Measurements from ENCODE around the gene SEZ6L.

SEZ6L gene

GRCh38 chr22:26246552-26246951, 77.3 kb downstream of the SEZ6L start:
- no peak for DNase-seq (ENCODE audit: low spot score)

- DNase-seq (ENCODE audit: low spot score) = no peak
Observed at GRCh38 chr22:26251869-26252268, 82.6 kb downstream of the SEZ6L start.

GRCh38 chr22:26259510-26259909, 90.2 kb downstream of the SEZ6L start:
- DNase-seq (ENCODE audit: low spot score) = peak; percentile 22

GRCh38 chr22:26264162-26264561, 94.9 kb downstream of the SEZ6L start:
- DNase-seq (ENCODE audit: low spot score) = no peak

- DNase-seq (ENCODE audit: low spot score) = no peak
Observed at GRCh38 chr22:26265281-26265680, 96.0 kb downstream of the SEZ6L start.

DNA sequence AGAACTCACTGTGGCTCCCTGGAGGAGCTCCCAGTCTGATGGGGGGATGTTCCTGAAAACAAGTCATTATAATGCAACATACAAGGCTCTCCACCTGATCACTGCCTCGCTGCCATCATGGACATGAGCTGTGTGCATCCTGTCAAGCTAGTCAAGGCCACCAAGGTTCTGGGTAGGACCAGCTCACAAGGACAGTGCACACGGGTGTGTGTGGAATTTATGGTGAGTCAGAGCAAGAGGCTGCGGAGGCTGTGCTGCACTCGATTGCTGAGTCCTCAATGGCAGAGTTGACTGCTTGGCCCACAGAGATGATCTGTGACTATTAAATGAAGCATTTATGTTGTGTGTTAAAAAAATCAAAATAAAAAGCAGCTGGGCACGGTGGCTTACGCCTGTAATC, 96.6 kb downstream of the SEZ6L start:
- DNase-seq (ENCODE audit: low spot score) = no peak

DNA sequence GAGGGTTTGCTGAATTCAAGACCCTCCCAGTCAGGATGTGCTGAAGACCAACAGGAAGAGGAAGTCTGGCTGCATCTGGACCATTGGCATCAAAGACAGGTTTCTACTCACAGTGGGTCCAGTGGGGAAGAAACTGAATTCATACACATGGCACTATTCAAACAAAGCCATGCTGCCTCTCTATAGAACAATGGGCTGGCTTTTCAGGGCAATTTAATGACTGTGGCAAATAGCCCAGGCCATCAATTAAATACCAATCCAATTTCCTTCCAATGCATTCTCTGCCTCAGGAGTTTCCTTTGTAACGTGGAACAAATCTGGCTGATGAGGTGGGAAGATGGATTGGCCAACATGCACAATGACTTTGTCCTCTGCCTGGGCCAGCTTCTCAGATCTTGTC, 98.6 kb downstream of the SEZ6L start:
- no peak for DNase-seq (ENCODE audit: low spot score)

DNA sequence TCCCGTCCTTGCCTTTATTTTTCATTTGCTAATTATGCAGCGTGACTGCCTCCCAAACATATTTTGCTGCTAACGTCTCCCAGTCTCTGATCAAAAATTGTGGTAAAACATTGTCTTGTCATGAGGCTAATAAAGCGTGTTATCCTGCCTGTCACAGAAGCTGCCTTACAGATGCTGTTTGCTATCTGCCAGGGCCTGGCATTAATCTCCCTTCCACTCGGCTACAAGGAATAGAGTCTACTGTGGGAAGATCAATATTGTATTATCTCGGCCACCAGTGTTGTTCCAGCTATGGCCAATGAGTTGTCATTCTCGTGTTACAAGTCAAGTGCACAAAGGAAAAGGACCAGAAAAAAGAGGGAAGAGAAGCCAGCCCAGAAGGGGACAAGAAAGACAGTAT, 100.3 kb downstream of the SEZ6L start:
- DNase-seq (ENCODE audit: low spot score) = no peak

DNA sequence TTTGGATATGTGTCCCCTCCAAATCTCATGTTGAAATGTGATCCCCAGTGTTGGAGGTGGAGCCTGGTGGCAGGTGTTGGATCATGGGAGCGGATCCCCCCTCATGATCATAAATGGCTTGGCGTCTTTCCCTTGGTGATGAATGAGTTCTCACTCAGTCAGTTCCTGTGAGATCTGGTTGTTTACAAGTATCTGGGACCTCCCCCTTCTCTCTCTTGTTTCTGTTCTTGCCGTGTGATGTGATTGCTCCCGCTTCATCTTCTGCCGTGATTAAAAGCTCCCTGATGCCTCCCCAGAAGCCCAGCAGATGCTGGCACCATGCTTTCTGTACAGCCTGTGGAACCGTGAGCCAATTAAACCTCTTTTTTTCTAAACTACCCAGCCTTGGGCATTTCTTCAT, 102.2 kb downstream of the SEZ6L start:
- DNase-seq (ENCODE audit: low spot score) = no peak

DNA sequence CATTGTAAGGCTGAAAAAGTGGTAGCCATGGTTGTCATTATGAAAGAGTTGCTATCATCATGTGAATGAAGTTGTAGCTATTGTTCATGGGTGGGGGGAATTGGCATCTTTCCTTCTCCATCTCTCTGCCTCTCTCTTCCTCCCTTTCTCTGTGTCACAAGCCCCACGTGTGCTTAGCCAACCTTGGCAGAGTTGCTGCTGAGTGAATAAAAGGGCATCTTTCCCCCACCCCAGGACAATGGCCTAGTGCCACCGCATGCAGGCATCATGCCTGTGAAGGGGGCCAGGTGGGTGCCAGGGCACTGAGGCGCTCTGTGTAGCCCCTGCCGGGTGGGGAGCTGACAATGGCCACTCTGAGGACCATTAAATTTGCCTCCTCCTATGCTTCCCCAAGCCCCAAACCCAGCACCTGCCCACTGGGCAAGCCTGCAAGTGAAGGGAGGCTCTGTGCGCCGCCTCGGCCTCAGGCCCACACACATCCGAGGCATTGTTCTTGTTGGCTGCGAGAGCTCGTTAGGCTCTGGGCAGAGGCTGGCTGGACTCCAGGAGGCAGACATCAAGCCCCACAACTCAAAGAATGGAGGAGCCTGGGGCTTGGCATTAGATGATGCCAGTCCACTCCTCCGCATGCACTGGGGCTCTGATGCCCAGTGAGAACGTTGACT, 103.9 kb downstream of the SEZ6L start:
- no peak for DNase-seq (ENCODE audit: low spot score)

- no peak for DNase-seq (ENCODE audit: low spot score)
Observed at GRCh38 chr22:26276529-26277160, 107.4 kb downstream of the SEZ6L start.

- DNase-seq (ENCODE audit: low spot score) = peak; percentile 15
Observed at GRCh38 chr22:26281941-26282340, 112.7 kb downstream of the SEZ6L start.

DNA sequence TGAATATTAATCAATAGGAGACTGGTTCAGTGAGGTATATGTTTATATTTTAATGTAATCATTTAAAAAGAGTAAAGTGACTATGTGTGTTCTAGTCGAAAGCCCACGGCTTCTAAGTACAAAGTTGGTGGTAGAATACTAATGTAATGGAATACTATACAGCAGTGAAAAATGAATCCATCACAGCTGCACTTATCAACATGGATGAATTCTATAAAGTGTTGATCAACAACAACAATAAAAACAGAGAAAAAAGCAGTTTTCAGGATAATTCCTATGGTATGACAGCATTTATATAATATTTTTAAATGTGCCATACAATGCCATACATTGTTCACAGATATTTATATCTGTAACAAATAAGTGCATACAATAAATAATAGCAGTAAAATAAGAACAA, 114.1 kb downstream of the SEZ6L start:
- no peak for DNase-seq (ENCODE audit: low spot score)

DNA sequence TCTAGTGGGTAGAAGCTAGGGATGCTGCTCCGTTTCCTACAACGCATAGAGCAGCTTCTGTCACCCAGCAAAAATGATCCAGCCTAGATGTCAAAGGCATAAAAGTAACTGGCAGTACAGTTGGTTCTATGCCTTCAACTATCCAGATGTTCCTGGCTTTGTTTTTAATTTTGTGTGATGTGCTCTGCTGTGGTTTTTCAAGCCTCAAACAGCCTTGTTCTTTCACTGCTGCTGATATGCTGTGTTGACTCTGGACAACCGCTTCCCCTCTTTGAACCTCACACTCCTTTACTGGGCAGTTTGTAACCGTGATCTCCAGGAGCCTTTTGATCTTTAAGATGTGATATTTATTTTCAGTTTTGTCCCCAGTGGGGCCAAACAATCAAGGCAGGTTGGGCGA, 116.4 kb downstream of the SEZ6L start:
- DNase-seq (ENCODE audit: low spot score) = no peak

DNA sequence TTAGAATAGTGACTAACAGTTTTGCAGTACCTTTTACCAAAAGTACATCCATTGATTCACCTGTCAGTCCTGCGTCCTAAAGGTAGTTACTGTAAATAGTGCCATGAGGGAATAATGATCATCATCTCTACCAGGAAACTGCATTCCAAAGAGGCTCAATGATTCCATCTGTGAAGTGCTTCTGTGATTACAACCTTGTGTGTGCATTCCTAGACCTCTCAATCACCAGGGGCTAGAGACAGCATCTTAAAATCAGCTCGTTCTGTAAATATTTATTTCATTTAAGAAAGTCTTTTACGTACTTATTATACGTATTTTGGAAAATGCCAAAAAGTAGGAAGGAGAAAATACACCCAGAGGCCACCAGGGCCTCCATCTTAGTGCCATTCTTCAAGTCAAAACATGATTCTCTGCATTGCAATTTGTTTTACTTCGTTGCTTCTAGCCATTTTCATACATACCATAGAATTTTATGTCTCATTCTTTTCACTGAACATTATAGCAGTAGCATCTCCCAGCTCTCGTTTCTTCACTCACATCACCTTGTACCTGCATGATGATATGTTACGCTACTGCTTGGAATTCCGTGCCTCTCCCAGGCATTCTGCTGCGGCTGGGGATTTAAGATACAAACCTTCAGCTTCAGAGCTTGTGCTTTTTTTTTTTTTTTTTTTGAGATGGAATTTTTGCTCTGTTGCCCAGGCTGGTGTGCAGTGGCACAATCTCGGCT, 117.0 kb downstream of the SEZ6L start:
- no peak for DNase-seq (ENCODE audit: low spot score)

DNA sequence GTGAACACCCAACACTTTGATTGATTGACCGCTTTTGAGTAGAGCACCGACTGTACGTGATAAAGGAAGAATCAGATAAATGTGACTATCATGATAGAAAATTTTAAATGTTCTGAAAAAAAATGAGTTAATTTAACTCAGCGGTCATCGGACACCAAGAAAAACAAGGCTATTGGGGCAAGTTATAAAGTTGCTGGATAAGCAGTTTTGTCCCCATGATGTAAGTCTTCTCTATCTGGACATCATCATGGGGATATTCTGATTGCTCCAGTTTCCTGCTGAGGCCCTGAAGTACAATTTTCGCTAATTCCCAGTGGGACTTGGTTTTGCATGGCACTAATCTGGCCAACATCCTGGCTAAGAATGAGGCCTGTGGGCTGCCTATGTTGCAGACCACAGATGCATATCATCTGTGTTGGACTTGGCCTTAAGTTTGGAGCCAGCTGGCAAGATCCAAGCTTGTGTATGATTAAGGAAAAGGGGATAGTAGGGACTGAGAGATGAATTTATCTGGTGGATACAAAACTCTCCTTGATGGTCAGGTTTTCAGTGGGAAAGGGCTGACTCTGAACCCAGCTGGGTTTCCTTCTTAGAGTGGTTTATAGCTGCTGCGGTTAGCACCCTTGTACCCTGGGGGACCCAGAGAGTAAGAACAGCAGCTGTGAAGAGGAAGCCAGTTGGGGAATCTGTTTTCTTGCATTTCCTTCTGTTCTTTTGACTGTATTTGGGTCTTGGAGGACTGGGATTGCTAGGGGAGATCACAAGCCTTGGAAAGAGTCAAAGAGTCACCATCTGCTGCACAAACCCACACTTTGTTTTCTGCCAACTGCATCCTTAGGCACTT, 118.3 kb downstream of the SEZ6L start:
- DNase-seq (ENCODE audit: low spot score) = no peak

GRCh38 chr22:26289611-26290101, 120.4 kb downstream of the SEZ6L start:
- DNase-seq (ENCODE audit: low spot score) = no peak

GRCh38 chr22:26291940-26292666, 122.8 kb downstream of the SEZ6L start:
- no peak for DNase-seq (ENCODE audit: low spot score)

DNA sequence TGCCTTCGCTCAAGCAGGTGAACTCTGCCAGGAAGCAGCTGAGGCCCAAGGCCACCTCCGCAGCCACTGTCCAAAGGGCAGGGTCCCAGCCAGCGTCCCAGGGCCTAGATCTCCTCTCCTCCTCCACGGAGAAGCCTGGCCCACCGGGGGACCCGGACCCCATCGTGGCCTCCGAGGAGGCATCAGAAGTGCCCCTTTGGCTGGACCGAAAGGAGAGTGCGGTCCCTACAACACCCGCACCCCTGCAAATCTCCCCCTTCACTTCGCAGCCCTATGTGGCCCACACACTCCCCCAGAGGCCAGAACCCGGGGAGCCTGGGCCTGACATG, 123.4 kb downstream of the SEZ6L start:
- DNase-seq (ENCODE audit: low spot score) = no peak

DNA sequence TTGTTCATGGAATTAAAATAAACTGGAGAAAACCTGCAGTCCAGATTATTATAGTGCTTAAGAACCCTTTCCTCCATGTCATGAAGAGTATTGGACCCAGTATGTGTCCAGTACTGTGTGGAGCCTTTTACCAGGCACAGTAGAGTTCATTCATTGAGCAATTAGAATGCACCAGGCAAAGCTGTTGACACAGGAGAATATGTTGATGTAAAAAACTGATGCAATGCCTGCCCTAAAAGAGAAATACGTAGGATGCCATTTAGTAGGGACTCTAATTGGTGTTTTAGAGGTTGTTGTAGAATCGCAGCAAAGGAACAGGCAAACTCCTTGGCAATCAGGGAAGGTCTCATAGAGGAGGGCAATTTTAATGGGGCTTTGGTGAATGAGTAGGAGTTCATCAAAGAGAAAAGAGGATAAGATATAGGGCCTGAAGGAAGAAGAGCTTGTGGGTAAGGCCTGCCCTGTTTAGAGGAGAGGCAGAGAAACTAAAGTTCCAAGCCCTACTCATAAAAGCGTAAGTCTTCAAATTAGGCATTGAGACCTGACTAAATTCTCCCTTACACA, 126.4 kb downstream of the SEZ6L start:
- DNase-seq (ENCODE audit: low spot score) = no peak

GRCh38 chr22:26298605-26299310, 129.5 kb downstream of the SEZ6L start:
- no peak for DNase-seq (ENCODE audit: low spot score)

Measured in activated CD4-positive, alpha-beta T cell treated with anti-CD3 and anti-CD28 coated beads, Interleukin-2, Interleukin-4, amounts not matched to agents 100 ng/mL and 50 ng/mL, durations not matched to agents 16 hours and 8 hours (primary cell).